Measurements from ENCODE around the gene HSD17B13. TPM values are rescaled to one million over a fixed set of nuclear protein-coding genes. Genes with fewer than 3 reads are reported as not detected.
"Not testable (repeated sequence)": the region's sequence is repeated elsewhere in the genome, so short reads cannot be mapped to it uniquely, and the experiment has no call there.

HSD17B13 gene
- total RNA-seq, 2 experiments from 2014 or later: 0.07 TPM; not detected in 1

DNA sequence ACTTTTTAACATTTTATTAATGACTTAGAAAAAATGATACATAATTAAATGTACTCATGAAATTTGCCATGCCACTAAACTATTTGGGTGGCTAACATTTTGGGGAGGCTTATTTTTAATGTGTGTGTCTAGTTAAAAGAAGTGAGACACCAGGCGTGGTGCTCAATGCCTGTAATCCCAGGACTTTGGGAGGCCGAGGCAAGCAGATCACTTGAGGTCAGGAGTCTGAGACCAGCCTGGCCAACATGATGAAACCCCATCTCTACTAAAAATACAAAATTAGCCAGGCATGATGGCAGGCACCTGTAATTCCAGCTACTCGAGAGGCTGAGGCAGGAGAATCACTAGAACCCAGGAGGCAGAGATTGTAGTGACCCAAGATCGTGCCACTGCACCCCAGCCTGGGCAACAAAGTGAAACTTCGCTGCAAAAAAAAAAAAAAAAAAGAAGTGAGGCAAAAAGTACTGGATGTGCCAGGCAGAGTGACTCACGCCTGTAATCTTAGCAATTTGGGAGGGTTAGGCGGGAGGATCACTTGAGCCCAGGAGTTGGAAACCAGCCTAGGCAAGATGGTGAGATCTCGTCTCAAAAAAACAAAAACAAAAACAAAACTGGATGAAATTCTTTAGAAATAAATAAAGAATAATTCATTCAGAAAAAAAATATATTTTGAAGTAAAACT lies 19.4 kb upstream of the HSD17B13 start:
- H3K27ac Mint-ChIP-seq, H3K4me3 Mint-ChIP-seq, H3K4me1 Mint-ChIP-seq, H3K9me3 Mint-ChIP-seq, POLR2A ChIA-PET, H3K27me3 Mint-ChIP-seq, DNase-seq: not testable (repeated sequence)
- peaks cover 30% of the 10 kb centered on the region for H3K36me3 Mint-ChIP-seq (ENCODE audit: low read depth)
- CTCF ChIA-PET: interaction anchor here (0.6 to 1.4 kb wide), 3 partner anchors 19 to 1277 kb away, joined by 3 read pairs; no protein-coding TSS in a partner anchor

DNA sequence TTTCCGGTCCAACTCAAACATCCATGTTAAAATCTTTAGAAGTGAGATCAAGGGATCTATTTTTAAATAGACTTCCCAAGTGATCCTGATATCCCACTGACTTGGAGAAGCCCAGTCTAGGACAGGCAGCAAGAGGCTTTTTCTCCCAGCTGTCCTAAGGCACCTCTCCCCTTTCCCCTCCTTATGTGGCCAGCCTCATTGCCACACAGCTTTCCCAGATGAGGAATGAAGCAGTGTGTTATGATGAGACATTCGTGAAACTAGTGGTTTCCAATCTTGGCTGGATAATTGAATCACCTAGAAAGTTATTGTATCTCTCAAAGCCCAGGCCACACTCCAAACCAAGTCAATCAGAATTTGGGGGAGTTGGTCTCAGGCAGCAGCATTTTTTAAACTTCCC lies 16.8 kb upstream of the HSD17B13 start:
- DNase-seq: no peak
- ChIA-PET POLR2A (no interaction called here), CTCF (no interaction called here)
- Mint-ChIP-seq H3K27ac (no peak overlapping the region), H3K27me3 (no peaks in the 10 kb centered on the region), H3K4me1 (no peaks in the 10 kb centered on the region), H3K4me3 (no peak overlapping the region), H3K9me3 (peaks cover 2% of the 10 kb centered on the region), H3K36me3 (ENCODE audit: low read depth) (peaks cover 24% of the 10 kb centered on the region)

GRCh38 chr4:87337361-87337760 lies 14.7 kb upstream of the HSD17B13 start:
- H3K36me3 Mint-ChIP-seq (ENCODE audit: low read depth): peaks cover 33% of the 10 kb centered on the region
- no peak for DNase-seq
- H3K27me3 Mint-ChIP-seq: no peaks in the 10 kb centered on the region
- ChIA-PET POLR2A (no interaction called here), CTCF (no interaction called here)
- peaks cover 19% of the 10 kb centered on the region for H3K9me3 Mint-ChIP-seq
- H3K27ac Mint-ChIP-seq: no peak overlapping the region
- no peaks in the 10 kb centered on the region for H3K4me1 Mint-ChIP-seq
- no peak overlapping the region for H3K4me3 Mint-ChIP-seq

- Mint-ChIP-seq H3K36me3 (ENCODE audit: low read depth) (peaks cover 22% of the 10 kb centered on the region), H3K27me3 (no peaks in the 10 kb centered on the region), H3K4me3 (no peak overlapping the region), H3K27ac (no peak overlapping the region), H3K9me3 (peaks cover 39% of the 10 kb centered on the region), H3K4me1 (no peaks in the 10 kb centered on the region)
- ChIA-PET POLR2A (no interaction called here), CTCF (no interaction called here)
- no peak for DNase-seq
Measured at GRCh38 chr4:87333267-87333666, 10.6 kb upstream of the HSD17B13 start.

- Mint-ChIP-seq H3K9me3 (peaks cover 39% of the 10 kb centered on the region), H3K4me1 (no peaks in the 10 kb centered on the region), H3K4me3 (no peak overlapping the region), H3K27ac (no peak overlapping the region), H3K27me3 (no peaks in the 10 kb centered on the region), H3K36me3 (ENCODE audit: low read depth) (peaks cover 14% of the 10 kb centered on the region)
- DNase-seq: no peak
- ChIA-PET CTCF (no interaction called here), POLR2A (no interaction called here)
Measured at GRCh38 chr4:87330761-87331160, 8.1 kb upstream of the HSD17B13 start.

GRCh38 chr4:87327136-87327535 lies 4.5 kb upstream of the HSD17B13 start:
- CTCF ChIA-PET: no interaction called here

GRCh38 chr4:87326460-87326859 lies 3.8 kb upstream of the HSD17B13 start:
- peaks cover 13% of the 10 kb centered on the region for H3K9me3 Mint-ChIP-seq
- CTCF ChIA-PET: no interaction called here
- H3K4me1 Mint-ChIP-seq: no peaks in the 10 kb centered on the region
- no peaks in the 10 kb centered on the region for H3K36me3 Mint-ChIP-seq (ENCODE audit: low read depth)
- POLR2A ChIA-PET: no interaction called here
- no peaks in the 10 kb centered on the region for H3K27me3 Mint-ChIP-seq
- no peak for DNase-seq
- H3K27ac Mint-ChIP-seq: no peak overlapping the region
- H3K4me3 Mint-ChIP-seq: no peak overlapping the region

More at GRCh38 chr4:87327136-87327535, 4.5 kb upstream of the HSD17B13 start:
- POLR2A ChIA-PET: no interaction called here
- Mint-ChIP-seq H3K27ac (no peak overlapping the region), H3K27me3 (no peaks in the 10 kb centered on the region), H3K36me3 (ENCODE audit: low read depth) (no peaks in the 10 kb centered on the region), H3K4me1 (no peaks in the 10 kb centered on the region), H3K9me3 (peaks cover 20% of the 10 kb centered on the region), H3K4me3 (no peak overlapping the region)
- DNase-seq: no peak

DNA sequence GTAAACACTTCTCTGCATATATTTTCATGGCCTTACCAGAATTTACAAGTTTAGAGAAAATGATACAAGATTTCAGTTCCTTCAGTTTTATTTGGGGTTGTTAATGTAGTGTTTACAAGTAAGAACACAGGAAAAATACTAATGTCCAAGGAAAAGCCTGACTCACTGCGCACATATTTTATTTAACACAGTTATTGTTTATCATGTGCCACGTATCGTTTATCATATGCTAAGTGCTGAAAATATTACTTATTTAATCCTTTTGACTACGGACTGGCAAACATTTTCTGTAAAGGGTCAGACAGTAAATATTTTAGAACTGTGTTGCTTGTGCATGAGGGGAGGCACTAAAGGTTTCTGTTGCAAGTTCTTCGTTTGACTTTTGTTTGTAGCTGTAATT lies 794 bp downstream of the HSD17B13 start:
- Mint-ChIP-seq H3K9me3 (no peaks in the 10 kb centered on the region), H3K4me1 (no peaks in the 10 kb centered on the region), H3K27ac (no peak overlapping the region), H3K36me3 (ENCODE audit: low read depth) (no peaks in the 10 kb centered on the region), H3K4me3 (no peak overlapping the region), H3K27me3 (no peaks in the 10 kb centered on the region)
- DNase-seq: no peak
- ChIA-PET POLR2A (no interaction called here), CTCF (interaction anchor here (0.6 kb wide), 1 partner anchor 34 kb away, joined by 4 read pairs; no protein-coding TSS in a partner anchor)

- Mint-ChIP-seq H3K27ac (no peak overlapping the region), H3K4me1 (no peaks in the 10 kb centered on the region), H3K4me3 (no peak overlapping the region), H3K36me3 (ENCODE audit: low read depth) (no peaks in the 10 kb centered on the region), H3K9me3 (no peaks in the 10 kb centered on the region), H3K27me3 (no peaks in the 10 kb centered on the region)
- DNase-seq: no peak
- CTCF ChIA-PET: no interaction called here
- POLR2A ChIA-PET: no interaction called here
Measured at GRCh38 chr4:87317527-87317926, 5.2 kb downstream of the HSD17B13 start.

GRCh38 chr4:87316961-87317360 lies 5.7 kb downstream of the HSD17B13 start:
- Mint-ChIP-seq H3K36me3 (ENCODE audit: low read depth) (no peaks in the 10 kb centered on the region), H3K4me3 (no peak overlapping the region), H3K4me1 (no peaks in the 10 kb centered on the region), H3K27ac (no peak overlapping the region), H3K27me3 (no peaks in the 10 kb centered on the region), H3K9me3 (no peaks in the 10 kb centered on the region)
- ChIA-PET POLR2A (no interaction called here), CTCF (no interaction called here)
- no peak for DNase-seq

- H3K4me3 Mint-ChIP-seq; H3K9me3 Mint-ChIP-seq; H3K36me3 Mint-ChIP-seq (ENCODE audit: low read depth); DNase-seq; H3K27ac Mint-ChIP-seq; H3K27me3 Mint-ChIP-seq; CTCF ChIA-PET; H3K4me1 Mint-ChIP-seq; POLR2A ChIA-PET: not testable (repeated sequence)
Measured at GRCh38 chr4:87315000-87315399, 7.7 kb downstream of the HSD17B13 start.

DNA sequence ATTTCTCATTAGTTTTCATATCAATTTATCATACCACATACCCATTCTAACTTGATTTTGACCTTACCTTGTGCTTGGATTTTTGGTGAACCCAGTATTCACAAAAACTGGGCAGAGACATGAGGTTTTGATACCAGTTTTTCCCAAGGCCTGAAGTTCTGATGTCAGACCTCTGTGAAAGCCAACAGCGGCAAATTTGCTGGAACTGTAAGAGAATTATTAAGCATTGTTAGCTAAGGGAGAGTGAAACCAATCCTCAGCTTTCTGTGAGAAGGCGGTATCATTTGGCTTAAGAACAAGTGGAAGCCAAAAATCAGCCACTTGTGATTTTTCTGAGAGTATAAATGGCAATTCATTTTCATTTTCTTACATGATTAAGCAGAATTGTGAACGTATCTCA lies 8.9 kb downstream of the HSD17B13 start:
- ChIA-PET POLR2A (no interaction called here), CTCF (no interaction called here)
- Mint-ChIP-seq H3K9me3 (no peaks in the 10 kb centered on the region), H3K27ac (no peak overlapping the region), H3K4me1 (no peaks in the 10 kb centered on the region), H3K27me3 (no peaks in the 10 kb centered on the region), H3K4me3 (no peak overlapping the region), H3K36me3 (ENCODE audit: low read depth) (no peaks in the 10 kb centered on the region)
- no peak for DNase-seq

DNA sequence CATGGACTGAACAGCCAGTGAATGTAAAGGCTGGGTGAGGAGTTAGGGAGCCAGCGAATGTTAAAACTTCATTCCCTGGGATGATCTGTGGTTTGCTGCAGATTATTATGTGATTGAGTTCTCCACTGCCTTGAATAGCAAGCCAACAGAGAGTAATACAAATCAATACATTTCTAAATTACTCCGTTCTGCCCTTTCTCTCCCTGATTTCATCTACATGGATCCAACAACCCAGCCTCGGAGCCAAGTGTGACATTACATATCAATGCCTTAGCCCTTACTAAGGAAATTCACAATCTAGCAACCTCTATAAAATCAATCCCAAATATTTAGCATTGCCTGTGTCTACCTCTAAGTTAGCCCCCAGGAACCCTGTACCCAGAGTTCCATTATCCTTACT lies 11.0 kb downstream of the HSD17B13 start:
- Mint-ChIP-seq H3K36me3 (ENCODE audit: low read depth) (no peaks in the 10 kb centered on the region), H3K9me3 (no peaks in the 10 kb centered on the region)
- POLR2A ChIA-PET: no interaction called here

GRCh38 chr4:87310691-87311335 lies 11.9 kb downstream of the HSD17B13 start:
- H3K4me3 Mint-ChIP-seq: no peak overlapping the region
- peaks cover 4% of the 10 kb centered on the region for H3K4me1 Mint-ChIP-seq
- no peaks in the 10 kb centered on the region for H3K9me3 Mint-ChIP-seq
- ChIA-PET CTCF (interaction anchor here (0.6 kb wide), 1 partner anchor 247 kb away, joined by 3 read pairs; no protein-coding TSS in a partner anchor), POLR2A (no interaction called here)
- no peaks in the 10 kb centered on the region for H3K27me3 Mint-ChIP-seq
- no peaks in the 10 kb centered on the region for H3K36me3 Mint-ChIP-seq (ENCODE audit: low read depth)
- no peak for DNase-seq
- no peak overlapping the region for H3K27ac Mint-ChIP-seq

More for the DNA sequence above, 11.0 kb downstream of the HSD17B13 start:
- no peak overlapping the region for H3K27ac Mint-ChIP-seq
- DNase-seq: no peak
- no peak overlapping the region for H3K4me3 Mint-ChIP-seq
- H3K27me3 Mint-ChIP-seq: no peaks in the 10 kb centered on the region
- H3K4me1 Mint-ChIP-seq: peaks cover 2% of the 10 kb centered on the region
- CTCF ChIA-PET: no interaction called here

Data from activated CD4-positive, alpha-beta T cell treated with anti-CD3 and anti-CD28 coated beads, Interleukin-2, amount 10 ng/mL, durations not matched to agents 7 days and 5 days (primary cell).